Smooth muscle cell (in vitro differentiated cells): ENCODE results near the gene KRTAP19-4. TPM values are rescaled to one million over a fixed set of nuclear protein-coding genes. Genes with fewer than 3 reads are reported as not detected.

ENCODE experiments used
- DNase-seq: peaks from one replicate; lab custom pipeline; 2025; ENCODE audit not compliant: unreplicated experiment; lab: John Stamatoyannopoulos, UW
- H2AFZ ChIP-seq: fragments of 200-600 bp; sonication (generic); 2 replicates; pipeline ENCODE4 v1.6.0; 2016; ENCODE audit warnings: antibody characterized with exemption, low read depth, mild to moderate bottlenecking
- H3F3A ChIP-seq: fragments of 200-600 bp; sonication (generic); 2 replicates; pipeline ENCODE4 v1.6.0; 2017; ENCODE audit warnings: antibody characterized with exemption, low read depth
- H3K27ac ChIP-seq: fragments of 200-600 bp; sonication (generic); 2 replicates; pipeline ENCODE4 v1.5.1; 2016; ENCODE audit warnings: low read depth, mild to moderate bottlenecking
- H3K27me3 ChIP-seq: fragments of 200-600 bp; sonication (generic); 2 replicates; pipeline ENCODE4 v1.6.1; 2016; ENCODE audit warnings: low read depth, mild to moderate bottlenecking
- H3K36me3 ChIP-seq: fragments of 200-600 bp; sonication (generic); 2 replicates; pipeline ENCODE4 v1.5.1; 2016; ENCODE audit warnings: low read depth
- H3K4me1 ChIP-seq: fragments of 200-600 bp; sonication (generic); 2 replicates; pipeline ENCODE4 v1.5.1; 2016; ENCODE audit warnings: low read depth
- H3K4me2 ChIP-seq: fragments of 200-600 bp; sonication (generic); 2 replicates; pipeline ENCODE4 v1.6.0; 2016; ENCODE audit warnings: mild to moderate bottlenecking
- H3K4me3 ChIP-seq: fragments of 200-600 bp; sonication (generic); 2 replicates; pipeline ENCODE4 v1.5.1; 2016; ENCODE audit warnings: mild to moderate bottlenecking
- H3K79me2 ChIP-seq: fragments of 200-600 bp; sonication (generic); 2 replicates; pipeline ENCODE4 v1.6.0; 2016; ENCODE audit warnings: low read depth, mild to moderate bottlenecking
- H3K9ac ChIP-seq: fragments of 200-600 bp; sonication (generic); 2 replicates; pipeline ENCODE4 v1.6.0; 2016; ENCODE audit warnings: low read depth
- H3K9me3 ChIP-seq: fragments of 200-600 bp; sonication (generic); replicated peaks from 2 replicates; pipeline ENCODE4 v1.5.1; 2016; ENCODE audit warnings: low read depth
- H4K20me1 ChIP-seq: fragments of 200-600 bp; sonication (generic); 2 replicates; pipeline ENCODE4 v1.6.0; 2016; ENCODE audit warnings: low read depth
- WGBS: methylation state at CpG from one replicate; pipeline ENCODE4 v1.1.7; 2016; ENCODE audit warnings: low lambda C conversion rate; 5-methylcytosine and 5-hydroxymethylcytosine counted together
- polyA plus RNA-seq: library from polyadenylated mRNA; unstranded; fragments of >200 nt; fragmentation: Nextera tagmentation; extraction: Ambion mirVana; gene quantifications from 2 replicates; pipeline ENCODE4 v1.2.1, GENCODE V29; 2016
- small RNA-seq: library from RNA; depleted of rRNA; stranded (forward); fragments of <200 nt; gene quantifications from one replicate; pipeline ENCODE3, GENCODE V24; 2014
- total RNA-seq: library from RNA; depleted of rRNA; stranded (reverse); fragments of >200 nt; gene quantifications from 2 replicates; pipeline ENCODE4 v1.2.3, GENCODE V29; 2014
- TF ChIP-seq, protein P1 (sequence below): fragments of 200-600 bp; sonication (generic); IDR thresholded peaks from 2 replicates; pipeline ENCODE4 v1.5.1; 2017; ENCODE audit warnings: borderline replicate concordance, mild to moderate bottlenecking, antibody characterized with exemption; ENCODE audit not compliant: insufficient read depth, poor library complexity, severe bottlenecking

Gene KRTAP19-4
- total and polyA plus RNA-seq, 2 experiments from 2014 or later, result not detected

- Histone ChIP-seq H2AFZ (no peak overlapping the region), H3K27ac (no peak overlapping the region), H3K27me3 (no peaks in the 10 kb centered on the region), H3K9me3 (no peaks in the 10 kb centered on the region), H3K4me2 (no peak overlapping the region), H3K4me1 (no peaks in the 10 kb centered on the region), H3K79me2 (no peaks in the 10 kb centered on the region), H4K20me1 (no peaks in the 10 kb centered on the region), H3K36me3 (no peaks in the 10 kb centered on the region), H3K9ac (no peak overlapping the region), H3F3A (no peaks in the 10 kb centered on the region), H3K4me3 (no peak overlapping the region)
- 73% methylated on average over 4 of the region's 4 CpGs for whole genome bisulfite sequencing
- DNase-seq, result no peak
- TF ChIP-seq, protein P1, sequence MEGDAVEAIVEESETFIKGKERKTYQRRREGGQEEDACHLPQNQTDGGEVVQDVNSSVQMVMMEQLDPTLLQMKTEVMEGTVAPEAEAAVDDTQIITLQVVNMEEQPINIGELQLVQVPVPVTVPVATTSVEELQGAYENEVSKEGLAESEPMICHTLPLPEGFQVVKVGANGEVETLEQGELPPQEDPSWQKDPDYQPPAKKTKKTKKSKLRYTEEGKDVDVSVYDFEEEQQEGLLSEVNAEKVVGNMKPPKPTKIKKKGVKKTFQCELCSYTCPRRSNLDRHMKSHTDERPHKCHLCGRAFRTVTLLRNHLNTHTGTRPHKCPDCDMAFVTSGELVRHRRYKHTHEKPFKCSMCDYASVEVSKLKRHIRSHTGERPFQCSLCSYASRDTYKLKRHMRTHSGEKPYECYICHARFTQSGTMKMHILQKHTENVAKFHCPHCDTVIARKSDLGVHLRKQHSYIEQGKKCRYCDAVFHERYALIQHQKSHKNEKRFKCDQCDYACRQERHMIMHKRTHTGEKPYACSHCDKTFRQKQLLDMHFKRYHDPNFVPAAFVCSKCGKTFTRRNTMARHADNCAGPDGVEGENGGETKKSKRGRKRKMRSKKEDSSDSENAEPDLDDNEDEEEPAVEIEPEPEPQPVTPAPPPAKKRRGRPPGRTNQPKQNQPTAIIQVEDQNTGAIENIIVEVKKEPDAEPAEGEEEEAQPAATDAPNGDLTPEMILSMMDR, result no peak
Observed at GRCh38 chr21:30447056-30447455, 49.9 kb downstream of the KRTAP19-4 start.

Small RNA genes within 50 kb of the gene (small RNA-seq; reads per million reads assigned to genes)
- not detected for gene AP000567.1
- not detected for gene KRTAP19-10P
- not detected for gene KRTAP19-11P
- not detected for gene KRTAP19-9P

Other genes with a start within 250 kb of the KRTAP19-4 start
- not detected in 2 replicates for gene KRTAP24-1, start 214.2 kb downstream of the KRTAP19-4 start, total RNA-seq
- not detected in 2 replicates for gene KRTAP24-1, start 214.2 kb downstream of the KRTAP19-4 start, polyA plus RNA-seq
- gene KRTAP25-1, start 207.7 kb downstream of the KRTAP19-4 start, total RNA-seq, result not detected in 2 replicates
- gene KRTAP25-1, start 207.7 kb downstream of the KRTAP19-4 start, polyA plus RNA-seq, result not detected in 2 replicates
- not detected in 2 replicates for gene KRTAP26-1, start 176.8 kb downstream of the KRTAP19-4 start, total RNA-seq
- not detected in 2 replicates for gene KRTAP26-1, start 176.8 kb downstream of the KRTAP19-4 start, polyA plus RNA-seq
- not detected in 2 replicates for gene KRTAP27-1, start 159.5 kb downstream of the KRTAP19-4 start, total RNA-seq
- gene KRTAP27-1, start 159.5 kb downstream of the KRTAP19-4 start, polyA plus RNA-seq, result not detected in 2 replicates
- not detected in 2 replicates for gene KRTAP23-1, start 148.6 kb downstream of the KRTAP19-4 start, total RNA-seq
- not detected in 2 replicates for gene KRTAP23-1, start 148.6 kb downstream of the KRTAP19-4 start, polyA plus RNA-seq
- not detected in 2 replicates for gene KRTAP13-2, start 124.9 kb downstream of the KRTAP19-4 start, total RNA-seq
- not detected in 2 replicates for gene KRTAP13-2, start 124.9 kb downstream of the KRTAP19-4 start, polyA plus RNA-seq
- not detected in 2 replicates for gene KRTAP13-1, start 101.1 kb downstream of the KRTAP19-4 start, total RNA-seq
- not detected in 2 replicates for gene KRTAP13-1, start 101.1 kb downstream of the KRTAP19-4 start, polyA plus RNA-seq
- not detected in 2 replicates for gene KRTAP13-3, start 71.2 kb downstream of the KRTAP19-4 start, total RNA-seq
- gene KRTAP13-3, start 71.2 kb downstream of the KRTAP19-4 start, polyA plus RNA-seq, result not detected in 2 replicates
- gene KRTAP13-4, start 66.9 kb downstream of the KRTAP19-4 start, total RNA-seq, result not detected in 2 replicates
- not detected in 2 replicates for gene KRTAP13-4, start 66.9 kb downstream of the KRTAP19-4 start, polyA plus RNA-seq
- not detected in 2 replicates for gene KRTAP15-1, start 56.9 kb downstream of the KRTAP19-4 start, total RNA-seq
- gene KRTAP15-1, start 56.9 kb downstream of the KRTAP19-4 start, polyA plus RNA-seq, result not detected in 2 replicates
- 0.72 TPM in 1 of 2 replicates, not detected in the other for gene KRTAP19-1, start 16.8 kb downstream of the KRTAP19-4 start, total RNA-seq
- gene KRTAP19-1, start 16.8 kb downstream of the KRTAP19-4 start, polyA plus RNA-seq, result 1.9 TPM in 1 of 2 replicates, not detected in the other
- not detected in 2 replicates for gene KRTAP19-2, start 9.7 kb downstream of the KRTAP19-4 start, total RNA-seq
- not detected in 2 replicates for gene KRTAP19-2, start 9.7 kb downstream of the KRTAP19-4 start, polyA plus RNA-seq
- not detected in 2 replicates for gene KRTAP19-3, start 5.2 kb downstream of the KRTAP19-4 start, total RNA-seq
- gene KRTAP19-3, start 5.2 kb downstream of the KRTAP19-4 start, polyA plus RNA-seq, result not detected in 2 replicates
- gene KRTAP19-5, start 5.0 kb upstream of the KRTAP19-4 start, total RNA-seq, result not detected in 2 replicates
- gene KRTAP19-5, start 5.0 kb upstream of the KRTAP19-4 start, polyA plus RNA-seq, result not detected in 2 replicates
- gene KRTAP19-6, start 44.7 kb upstream of the KRTAP19-4 start, total RNA-seq, result not detected in 2 replicates
- gene KRTAP19-6, start 44.7 kb upstream of the KRTAP19-4 start, polyA plus RNA-seq, result not detected in 2 replicates
- not detected in 2 replicates for gene KRTAP19-7, start 64.1 kb upstream of the KRTAP19-4 start, total RNA-seq
- not detected in 2 replicates for gene KRTAP19-7, start 64.1 kb upstream of the KRTAP19-4 start, polyA plus RNA-seq
- gene KRTAP22-2, start 93.2 kb upstream of the KRTAP19-4 start, total RNA-seq, result not detected in 2 replicates
- gene KRTAP22-2, start 93.2 kb upstream of the KRTAP19-4 start, polyA plus RNA-seq, result not detected in 2 replicates
- not detected in 2 replicates for gene KRTAP6-3, start 95.3 kb upstream of the KRTAP19-4 start, total RNA-seq
- not detected in 2 replicates for gene KRTAP6-3, start 95.3 kb upstream of the KRTAP19-4 start, polyA plus RNA-seq
- gene KRTAP6-2, start 101.7 kb upstream of the KRTAP19-4 start, total RNA-seq, result not detected in 2 replicates
- gene KRTAP6-2, start 101.7 kb upstream of the KRTAP19-4 start, polyA plus RNA-seq, result not detected in 2 replicates
- gene KRTAP22-1, start 103.9 kb upstream of the KRTAP19-4 start, total RNA-seq, result not detected in 2 replicates
- not detected in 2 replicates for gene KRTAP22-1, start 103.9 kb upstream of the KRTAP19-4 start, polyA plus RNA-seq
- not detected in 2 replicates for gene KRTAP6-1, start 116.8 kb upstream of the KRTAP19-4 start, total RNA-seq
- not detected in 2 replicates for gene KRTAP6-1, start 116.8 kb upstream of the KRTAP19-4 start, polyA plus RNA-seq
- not detected in 2 replicates for gene KRTAP20-1, start 119.3 kb upstream of the KRTAP19-4 start, total RNA-seq
- gene KRTAP20-1, start 119.3 kb upstream of the KRTAP19-4 start, polyA plus RNA-seq, result not detected in 2 replicates
- gene KRTAP20-4, start 123.5 kb upstream of the KRTAP19-4 start, total RNA-seq, result not detected in 2 replicates
- gene KRTAP20-4, start 123.5 kb upstream of the KRTAP19-4 start, polyA plus RNA-seq, result not detected in 2 replicates
- gene KRTAP20-2, start 138.0 kb upstream of the KRTAP19-4 start, total RNA-seq, result not detected in 2 replicates
- not detected in 2 replicates for gene KRTAP20-2, start 138.0 kb upstream of the KRTAP19-4 start, polyA plus RNA-seq
- gene KRTAP20-3, start 145.7 kb upstream of the KRTAP19-4 start, total RNA-seq, result not detected in 2 replicates
- gene KRTAP20-3, start 145.7 kb upstream of the KRTAP19-4 start, polyA plus RNA-seq, result not detected in 2 replicates
- gene KRTAP21-3, start 221.6 kb upstream of the KRTAP19-4 start, total RNA-seq, result not detected in 2 replicates
- gene KRTAP21-3, start 221.6 kb upstream of the KRTAP19-4 start, polyA plus RNA-seq, result not detected in 2 replicates